Nephron progenitor cell (in vitro differentiated cells): ENCODE results near the gene YBX2.
"Not testable (repeated sequence)": the region's sequence is repeated elsewhere in the genome, so short reads cannot be mapped to it uniquely, and the experiment has no call there.

ENCODE experiments used
- DNase-seq: peaks from one replicate; pipeline ENCODE4 v3.0.0; 2021
- H3K27ac Mint-ChIP-seq: 2 replicates; pipeline ENCODE4 v1.8.0; 2021; ENCODE audit warnings: mild to moderate bottlenecking, moderate library complexity, mixed read lengths
- H3K27me3 Mint-ChIP-seq: 2 replicates; pipeline ENCODE4 v1.8.0; 2021; ENCODE audit warnings: mild to moderate bottlenecking, low read depth, mixed read lengths; ENCODE audit not compliant: poor library complexity
- H3K36me3 Mint-ChIP-seq: 2 replicates; pipeline ENCODE4 v1.8.0; 2021; ENCODE audit warnings: low read depth, mixed read lengths
- H3K4me1 Mint-ChIP-seq: 2 replicates; pipeline ENCODE4 v1.8.0; 2021; ENCODE audit warnings: mixed read lengths
- H3K4me3 Mint-ChIP-seq: 2 replicates; pipeline ENCODE4 v1.8.0; 2021; ENCODE audit warnings: mild to moderate bottlenecking, moderate library complexity, mixed read lengths
- H3K9me3 Mint-ChIP-seq: 2 replicates; pipeline ENCODE4 v1.8.0; 2021; ENCODE audit warnings: mild to moderate bottlenecking, moderate library complexity, mixed read lengths
- CTCF ChIP-seq: fragments of 200-600 bp; sonication (generic); IDR thresholded peaks from 2 replicates; pipeline ENCODE4 v1.5.0; 2021; ENCODE audit warnings: antibody characterized with exemption

The YBX2 gene

GRCh38 chr17:7249214-7249613 is 45.2 kb downstream of the YBX2 start:
- Mint-ChIP-seq H3K27me3 (no peaks in the 10 kb centered on the region), H3K36me3 (peaks cover 32% of the 10 kb centered on the region), H3K9me3 (no peaks in the 10 kb centered on the region), H3K4me1 (peaks cover 46% of the 10 kb centered on the region), H3K27ac (peak overlapping the region; percentile 90), H3K4me3 (peak overlapping the region; percentile 98)
- DNase-seq: no peak
- no peak for TF ChIP-seq CTCF

- peak overlapping the region; percentile 98 for H3K4me3 Mint-ChIP-seq
- H3K4me1 Mint-ChIP-seq: peaks cover 44% of the 10 kb centered on the region
- H3K36me3 Mint-ChIP-seq: peaks cover 33% of the 10 kb centered on the region
- no peaks in the 10 kb centered on the region for H3K9me3 Mint-ChIP-seq
- TF ChIP-seq CTCF: no peak
- H3K27ac Mint-ChIP-seq: peak overlapping the region; percentile 90
- H3K27me3 Mint-ChIP-seq: no peaks in the 10 kb centered on the region
- no peak for DNase-seq
These were observed 45.6 kb downstream of the YBX2 start for GRCh38 chr17:7248796-7249195.

GRCh38 chr17:7246779-7247178 is 47.7 kb downstream of the YBX2 start:
- Mint-ChIP-seq H3K9me3 (no peaks in the 10 kb centered on the region), H3K4me3 (no peak overlapping the region), H3K4me1 (peaks cover 40% of the 10 kb centered on the region), H3K36me3 (peaks cover 24% of the 10 kb centered on the region), H3K27ac (no peak overlapping the region), H3K27me3 (no peaks in the 10 kb centered on the region)
- DNase-seq: no peak
- TF ChIP-seq CTCF: no peak

GRCh38 chr17:7243838-7244237 is 50.6 kb downstream of the YBX2 start:
- Mint-ChIP-seq H3K27ac (peak overlapping the region; percentile 98), H3K4me1 (peaks cover 39% of the 10 kb centered on the region), H3K4me3 (peak overlapping the region; percentile 98), H3K36me3 (peaks cover 40% of the 10 kb centered on the region)
- not testable (repeated sequence) for H3K27me3 Mint-ChIP-seq, H3K9me3 Mint-ChIP-seq, DNase-seq

- H3K27ac Mint-ChIP-seq: peak overlapping the region; percentile 98
- no peaks in the 10 kb centered on the region for H3K27me3 Mint-ChIP-seq
- peaks cover 35% of the 10 kb centered on the region for H3K4me1 Mint-ChIP-seq
- TF ChIP-seq CTCF: no peak
- DNase-seq: no peak
- peaks cover 40% of the 10 kb centered on the region for H3K36me3 Mint-ChIP-seq
- no peaks in the 10 kb centered on the region for H3K9me3 Mint-ChIP-seq
- peak overlapping the region; percentile 98 for H3K4me3 Mint-ChIP-seq
These were observed 51.0 kb downstream of the YBX2 start for GRCh38 chr17:7243453-7243729.

GRCh38 chr17:7242717-7243452 is 51.6 kb downstream of the YBX2 start:
- DNase-seq: peak; percentile 94
- peaks cover 34% of the 10 kb centered on the region for H3K4me1 Mint-ChIP-seq
- peak overlapping the region; percentile 98 for H3K4me3 Mint-ChIP-seq
- TF ChIP-seq CTCF: no peak
- H3K9me3 Mint-ChIP-seq: no peaks in the 10 kb centered on the region
- no peaks in the 10 kb centered on the region for H3K27me3 Mint-ChIP-seq
- H3K27ac Mint-ChIP-seq: peak overlapping the region; percentile 100
- peaks cover 40% of the 10 kb centered on the region for H3K36me3 Mint-ChIP-seq
